Smooth muscle cell (in vitro differentiated cells): ENCODE results near the gene POMP. TPM values are rescaled to one million over a fixed set of nuclear protein-coding genes. Genes with fewer than 3 reads are reported as not detected.

ENCODE experiments used
- DNase-seq: peaks from one replicate; lab custom pipeline; 2025; ENCODE audit not compliant: unreplicated experiment; lab: John Stamatoyannopoulos, UW
- H2AFZ ChIP-seq: fragments of 200-600 bp; sonication (generic); 2 replicates; pipeline ENCODE4 v1.6.0; 2016; ENCODE audit warnings: antibody characterized with exemption, low read depth, mild to moderate bottlenecking
- H3F3A ChIP-seq: fragments of 200-600 bp; sonication (generic); 2 replicates; pipeline ENCODE4 v1.6.0; 2017; ENCODE audit warnings: antibody characterized with exemption, low read depth
- H3K27ac ChIP-seq: fragments of 200-600 bp; sonication (generic); 2 replicates; pipeline ENCODE4 v1.5.1; 2016; ENCODE audit warnings: low read depth, mild to moderate bottlenecking
- H3K27me3 ChIP-seq: fragments of 200-600 bp; sonication (generic); 2 replicates; pipeline ENCODE4 v1.6.1; 2016; ENCODE audit warnings: low read depth, mild to moderate bottlenecking
- H3K36me3 ChIP-seq: fragments of 200-600 bp; sonication (generic); 2 replicates; pipeline ENCODE4 v1.5.1; 2016; ENCODE audit warnings: low read depth
- H3K4me1 ChIP-seq: fragments of 200-600 bp; sonication (generic); 2 replicates; pipeline ENCODE4 v1.5.1; 2016; ENCODE audit warnings: low read depth
- H3K4me2 ChIP-seq: fragments of 200-600 bp; sonication (generic); 2 replicates; pipeline ENCODE4 v1.6.0; 2016; ENCODE audit warnings: mild to moderate bottlenecking
- H3K4me3 ChIP-seq: fragments of 200-600 bp; sonication (generic); 2 replicates; pipeline ENCODE4 v1.5.1; 2016; ENCODE audit warnings: mild to moderate bottlenecking
- H3K79me2 ChIP-seq: fragments of 200-600 bp; sonication (generic); 2 replicates; pipeline ENCODE4 v1.6.0; 2016; ENCODE audit warnings: low read depth, mild to moderate bottlenecking
- H3K9ac ChIP-seq: fragments of 200-600 bp; sonication (generic); 2 replicates; pipeline ENCODE4 v1.6.0; 2016; ENCODE audit warnings: low read depth
- H3K9me3 ChIP-seq: fragments of 200-600 bp; sonication (generic); replicated peaks from 2 replicates; pipeline ENCODE4 v1.5.1; 2016; ENCODE audit warnings: low read depth
- H4K20me1 ChIP-seq: fragments of 200-600 bp; sonication (generic); 2 replicates; pipeline ENCODE4 v1.6.0; 2016; ENCODE audit warnings: low read depth
- WGBS: methylation state at CpG from one replicate; pipeline ENCODE4 v1.1.7; 2016; ENCODE audit warnings: low lambda C conversion rate; 5-methylcytosine and 5-hydroxymethylcytosine counted together
- polyA plus RNA-seq: library from polyadenylated mRNA; unstranded; fragments of >200 nt; fragmentation: Nextera tagmentation; extraction: Ambion mirVana; gene quantifications from 2 replicates; pipeline ENCODE4 v1.2.1, GENCODE V29; 2016
- total RNA-seq: library from RNA; depleted of rRNA; stranded (reverse); fragments of >200 nt; gene quantifications from 2 replicates; pipeline ENCODE4 v1.2.3, GENCODE V29; 2014
- TF ChIP-seq, protein P1 (sequence below): fragments of 200-600 bp; sonication (generic); IDR thresholded peaks from 2 replicates; pipeline ENCODE4 v1.5.1; 2017; ENCODE audit warnings: borderline replicate concordance, mild to moderate bottlenecking, antibody characterized with exemption; ENCODE audit not compliant: insufficient read depth, poor library complexity, severe bottlenecking

POMP gene
- total and polyA plus RNA-seq, 2 experiments from 2014 or later, result 134 to 265 TPM

GRCh38 chr13:28638756-28639155, 20.2 kb upstream of the POMP start:
- H4K20me1 ChIP-seq, result no peaks in the 10 kb centered on the region
- no peaks in the 10 kb centered on the region for H3K27me3 ChIP-seq
- 37% methylated on average over 3 of the region's 3 CpGs for WGBS
- H2AFZ ChIP-seq, result no peak overlapping the region
- no peak for DNase-seq
- H3K4me2 ChIP-seq, result peak overlapping the region; percentile 39
- H3K9ac ChIP-seq, result no peak overlapping the region
- H3K4me1 ChIP-seq, result peaks cover 27% of the 10 kb centered on the region
- H3K79me2 ChIP-seq, result no peaks in the 10 kb centered on the region
- H3F3A ChIP-seq, result peaks cover 22% of the 10 kb centered on the region
- no peaks in the 10 kb centered on the region for H3K36me3 ChIP-seq
- H3K27ac ChIP-seq, result peak overlapping the region; percentile 93
- TF ChIP-seq, protein P1, sequence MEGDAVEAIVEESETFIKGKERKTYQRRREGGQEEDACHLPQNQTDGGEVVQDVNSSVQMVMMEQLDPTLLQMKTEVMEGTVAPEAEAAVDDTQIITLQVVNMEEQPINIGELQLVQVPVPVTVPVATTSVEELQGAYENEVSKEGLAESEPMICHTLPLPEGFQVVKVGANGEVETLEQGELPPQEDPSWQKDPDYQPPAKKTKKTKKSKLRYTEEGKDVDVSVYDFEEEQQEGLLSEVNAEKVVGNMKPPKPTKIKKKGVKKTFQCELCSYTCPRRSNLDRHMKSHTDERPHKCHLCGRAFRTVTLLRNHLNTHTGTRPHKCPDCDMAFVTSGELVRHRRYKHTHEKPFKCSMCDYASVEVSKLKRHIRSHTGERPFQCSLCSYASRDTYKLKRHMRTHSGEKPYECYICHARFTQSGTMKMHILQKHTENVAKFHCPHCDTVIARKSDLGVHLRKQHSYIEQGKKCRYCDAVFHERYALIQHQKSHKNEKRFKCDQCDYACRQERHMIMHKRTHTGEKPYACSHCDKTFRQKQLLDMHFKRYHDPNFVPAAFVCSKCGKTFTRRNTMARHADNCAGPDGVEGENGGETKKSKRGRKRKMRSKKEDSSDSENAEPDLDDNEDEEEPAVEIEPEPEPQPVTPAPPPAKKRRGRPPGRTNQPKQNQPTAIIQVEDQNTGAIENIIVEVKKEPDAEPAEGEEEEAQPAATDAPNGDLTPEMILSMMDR, result no peak
- no peak overlapping the region for H3K4me3 ChIP-seq
- H3K9me3 ChIP-seq, result no peaks in the 10 kb centered on the region

GRCh38 chr13:28640861-28641599, 17.9 kb upstream of the POMP start:
- 39% methylated on average over 12 of the region's 12 CpGs for WGBS
- TF ChIP-seq, protein P1, result no peak

GRCh38 chr13:28641600-28641926, 17.4 kb upstream of the POMP start:
- no peaks in the 10 kb centered on the region for H3K9me3 ChIP-seq
- H3K27me3 ChIP-seq, result no peaks in the 10 kb centered on the region
- H3K4me3 ChIP-seq, result no peak overlapping the region
- no peaks in the 10 kb centered on the region for H3K36me3 ChIP-seq
- TF ChIP-seq, protein P1, result no peak
- H4K20me1 ChIP-seq, result no peaks in the 10 kb centered on the region
- H3K9ac ChIP-seq, result peak overlapping the region; percentile 63
- peaks cover 19% of the 10 kb centered on the region for H3K4me1 ChIP-seq
- no peak for DNase-seq
- H3K4me2 ChIP-seq, result peak overlapping the region; percentile 74
- no peak overlapping the region for H2AFZ ChIP-seq
- peak overlapping the region; percentile 93 for H3K27ac ChIP-seq
- H3K79me2 ChIP-seq, result no peaks in the 10 kb centered on the region
- WGBS, result 10% methylated on average over 3 of the region's 3 CpGs
- peaks cover 22% of the 10 kb centered on the region for H3F3A ChIP-seq

More at GRCh38 chr13:28640861-28641599, 17.9 kb upstream of the POMP start:
- peak overlapping the region; percentile 74 for H3K4me2 ChIP-seq
- peak overlapping the region; percentile 93 for H3K27ac ChIP-seq
- no peak for DNase-seq
- peaks cover 22% of the 10 kb centered on the region for H3F3A ChIP-seq
- no peaks in the 10 kb centered on the region for H3K9me3 ChIP-seq
- H3K4me3 ChIP-seq, result no peak overlapping the region
- peak overlapping the region; percentile 68 for H2AFZ ChIP-seq
- no peaks in the 10 kb centered on the region for H3K27me3 ChIP-seq
- peak overlapping the region; percentile 63 for H3K9ac ChIP-seq
- H3K79me2 ChIP-seq, result no peaks in the 10 kb centered on the region
- no peaks in the 10 kb centered on the region for H4K20me1 ChIP-seq
- H3K36me3 ChIP-seq, result no peaks in the 10 kb centered on the region
- H3K4me1 ChIP-seq, result peaks cover 19% of the 10 kb centered on the region

GRCh38 chr13:28650284-28650683, 8.6 kb upstream of the POMP start:
- Histone ChIP-seq H3K4me3 (no peak overlapping the region), H3K27ac (no peak overlapping the region), H3K4me2 (no peak overlapping the region), H4K20me1 (no peaks in the 10 kb centered on the region), H3K79me2 (peaks cover 18% of the 10 kb centered on the region), H3K27me3 (no peaks in the 10 kb centered on the region), H3K9ac (no peak overlapping the region), H3K9me3 (no peaks in the 10 kb centered on the region), H3K36me3 (no peaks in the 10 kb centered on the region), H3F3A (no peaks in the 10 kb centered on the region), H3K4me1 (peaks cover 2% of the 10 kb centered on the region), H2AFZ (no peak overlapping the region)
- DNase-seq, result no peak
- TF ChIP-seq, protein P1, result no peak
- 79% methylated on average over 2 of the region's 2 CpGs for WGBS
